Esophagus (tissue), 2 donors: Measurements from ENCODE around the gene VWA1. TPM values are rescaled to one million over a fixed set of nuclear protein-coding genes. Genes with fewer than 3 reads are reported as not detected.
"Not testable (repeated sequence)": the region's sequence is repeated elsewhere in the genome, so short reads cannot be mapped to it uniquely, and the experiment has no call there.

Experiments
- H3K27ac ChIP-seq, 2 donors: one replicate each; pipeline ENCODE4 v1.5.1; 2013; ENCODE audit warnings: low read depth in 2 of 2, mild to moderate bottlenecking in 2 of 2, inconsistent platforms in 1 of 2, low read length in 1 of 2, moderate library complexity in 1 of 2
- H3K27me3 ChIP-seq, 2 donors: one replicate each; pipeline ENCODE4 v1.6.1; 2013; ENCODE audit warnings: low read length in 2 of 2, control low read depth in 1 of 2, mild to moderate bottlenecking in 1 of 2; ENCODE audit not compliant: insufficient read depth in 2 of 2, control insufficient read depth in 1 of 2
- H3K36me3 ChIP-seq, 2 donors: one replicate each; pipeline ENCODE4 v1.6.1; 2013; ENCODE audit warnings: low read length in 1 of 2; ENCODE audit not compliant: control insufficient read depth in 2 of 2, insufficient read depth in 2 of 2
- H3K4me1 ChIP-seq, 2 donors: one replicate each; pipeline ENCODE4 v1.6.1; 2013; ENCODE audit warnings: low read length in 1 of 2; ENCODE audit not compliant: control insufficient read depth in 2 of 2, insufficient read depth in 2 of 2
- H3K4me3 ChIP-seq, 2 donors: one replicate each; pipeline ENCODE4 v1.5.1; 2013; ENCODE audit warnings: low read length in 2 of 2, mild to moderate bottlenecking in 2 of 2, low read depth in 1 of 2, moderate library complexity in 1 of 2
- H3K9me3 ChIP-seq, 2 donors: one replicate each; pipeline ENCODE4 v1.6.1; 2013; ENCODE audit warnings: mild to moderate bottlenecking in 2 of 2, low read depth in 1 of 2, low read length in 1 of 2, moderate library complexity in 1 of 2; ENCODE audit not compliant: control insufficient read depth in 2 of 2, insufficient read depth in 1 of 2
- WGBS, 2 donors: extraction: QIAGEN DNeasy Blood & Tissue Kit; methylation state at CpG; one replicate each; pipeline ENCODE4 v1.1.7; 2013; 5-methylcytosine and 5-hydroxymethylcytosine counted together
- polyA plus RNA-seq, 2 donors: library from polyadenylated mRNA; stranded (reverse); fragments of 200-250 nt; gene quantifications; one replicate each; pipeline ENCODE4 v1.2.3, GENCODE V29; 2013
- donor health status: healthy with polysubstance abuse.
- donor health status: Bipolar disorder and iron deficiency.

VWA1 gene
- polyA plus RNA-seq, 2 donors: 21.0 to 21.4 TPM

- no peaks in the 10 kb centered on the region for H3K9me3 ChIP-seq
- H3K4me3 ChIP-seq: no peak overlapping the region
- peak overlapping the region in 1 of 2 donors; percentile 37 for H3K27ac ChIP-seq
- no peaks in the 10 kb centered on the region for H3K27me3 ChIP-seq
- peaks cover 0 to 18% of the 10 kb centered on the region in 2 donors for H3K4me1 ChIP-seq
- 66 to 72% methylated on average over 26 of the region's 26 CpGs for WGBS, 2 donors
- H3K36me3 ChIP-seq: peaks cover 0 to 2% of the 10 kb centered on the region in 2 donors
These were observed 4.9 kb downstream of the VWA1 start for GRCh38 chr1:1440262-1441001.

GRCh38 chr1:1441002-1441888 lies 5.8 kb downstream of the VWA1 start:
- 34% methylated on average over 23 to 29 of the region's 29 CpGs for WGBS, 2 donors
- H3K27ac ChIP-seq: no peak overlapping the region
- H3K27me3 ChIP-seq: no peaks in the 10 kb centered on the region
- H3K36me3 ChIP-seq: peaks cover 0 to 2% of the 10 kb centered on the region in 2 donors
- H3K4me1 ChIP-seq: peaks cover 0 to 13% of the 10 kb centered on the region in 2 donors
- H3K9me3 ChIP-seq: no peaks in the 10 kb centered on the region
- no peak overlapping the region for H3K4me3 ChIP-seq

- H3K4me1 ChIP-seq: peaks cover 0 to 5% of the 10 kb centered on the region in 2 donors
- H3K36me3 ChIP-seq: no peaks in the 10 kb centered on the region
- no peak overlapping the region for H3K27ac ChIP-seq
- H3K4me3 ChIP-seq: no peak overlapping the region
- WGBS, 2 donors: 75 to 81% methylated on average over 31 to 32 of the region's 32 CpGs
- H3K27me3 ChIP-seq: no peaks in the 10 kb centered on the region
- H3K9me3 ChIP-seq: no peaks in the 10 kb centered on the region
These were observed 6.7 kb downstream of the VWA1 start for GRCh38 chr1:1442069-1442770.

- not testable (repeated sequence) for H3K27ac ChIP-seq, H3K9me3 ChIP-seq, H3K27me3 ChIP-seq, H3K4me1 ChIP-seq, H3K36me3 ChIP-seq, H3K4me3 ChIP-seq
- WGBS, 2 donors: 93% methylated on average over 17 to 19 of the region's 19 CpGs
These were observed 11.1 kb downstream of the VWA1 start for GRCh38 chr1:1446631-1447030.

- no peaks in the 10 kb centered on the region for H3K9me3 ChIP-seq
- no peak within 1 kb of the TSS for H3K4me3 ChIP-seq
- H3K27me3 ChIP-seq: no peaks in the 10 kb centered on the region
- 80 to 82% methylated on average over 6 of the region's 6 CpGs for WGBS, 2 donors
- H3K4me1 ChIP-seq: no peaks in the 10 kb centered on the region
- no peaks in the 10 kb centered on the region for H3K36me3 ChIP-seq
- H3K27ac ChIP-seq: no peak within 1 kb of the TSS
These were observed 13.7 kb downstream of the VWA1 start, which contains the start of gene ATAD3C for GRCh38 chr1:1449099-1449739. Gene ATAD3C (plus strand): TSS chr1:1449689. CDS start chr1:1450684, 995 bp downstream.

GRCh38 chr1:1450616-1451015 lies 15.1 kb downstream of the VWA1 start:
- WGBS, 2 donors: 81 to 83% methylated on average over 21 to 22 of the region's 22 CpGs
- not testable (repeated sequence) for H3K9me3 ChIP-seq, H3K27me3 ChIP-seq, H3K4me1 ChIP-seq, H3K27ac ChIP-seq, H3K36me3 ChIP-seq, H3K4me3 ChIP-seq

- H3K27me3 ChIP-seq: no peaks in the 10 kb centered on the region
- H3K36me3 ChIP-seq: no peaks in the 10 kb centered on the region
- H3K4me1 ChIP-seq: no peaks in the 10 kb centered on the region
- H3K27ac ChIP-seq: no peak overlapping the region
- no peak overlapping the region for H3K4me3 ChIP-seq
- no peaks in the 10 kb centered on the region for H3K9me3 ChIP-seq
- 82 to 85% methylated on average over 26 of the region's 26 CpGs for WGBS, 2 donors
These were observed 16.3 kb downstream of the VWA1 start for GRCh38 chr1:1451696-1452364.

- not testable (repeated sequence) for H3K4me3 ChIP-seq, H3K9me3 ChIP-seq, H3K4me1 ChIP-seq, H3K27me3 ChIP-seq, H3K27ac ChIP-seq, H3K36me3 ChIP-seq
- 48 to 56% methylated on average over 8 of the region's 8 CpGs for WGBS, 2 donors
These were observed 16.9 kb downstream of the VWA1 start for GRCh38 chr1:1452365-1452739.

GRCh38 chr1:1452882-1453281 lies 17.4 kb downstream of the VWA1 start:
- 89 to 93% methylated on average over 16 of the region's 16 CpGs for WGBS, 2 donors
- no peak overlapping the region for H3K4me3 ChIP-seq

More at GRCh38 chr1:1452882-1453281, 17.4 kb downstream of the VWA1 start:
- Histone ChIP-seq H3K27ac (no peak overlapping the region), H3K4me1 (no peaks in the 10 kb centered on the region), H3K36me3 (no peaks in the 10 kb centered on the region), H3K9me3 (no peaks in the 10 kb centered on the region), H3K27me3 (no peaks in the 10 kb centered on the region)
